Calu3 (cell line): ENCODE results near the gene LDLRAD4. TPM values are rescaled to one million over a fixed set of nuclear protein-coding genes. Genes with fewer than 3 reads are reported as not detected.

Source experiments
- BruUV-seq: library from RNA; stranded (reverse); fragments of 400-500 nt; replicated peaks from 2 replicates; lab custom pipeline; 2021; lab: Mats Ljungman, UMichigan
- CTCF ChIA-PET: fragments of 300-600 bp; sonication (Branson Sonifier 250); formaldehyde crosslinking; loops from one replicate; lab custom pipeline; 2022; ENCODE audit warnings: antibody characterized with exemption; lab: Charles Lee
- DNase-seq: peaks from one replicate; pipeline ENCODE4 v3.0.0; 2022
- H3K27ac Mint-ChIP-seq: one replicate; pipeline ENCODE4 v1.8.0; 2022; ENCODE audit warnings: mixed read lengths; ENCODE audit not compliant: unreplicated experiment
- H3K27me3 Mint-ChIP-seq: one replicate; pipeline ENCODE4 v1.8.0; 2022; ENCODE audit warnings: mixed read lengths; ENCODE audit not compliant: unreplicated experiment
- H3K36me3 Mint-ChIP-seq: one replicate; pipeline ENCODE4 v1.8.0; 2022; ENCODE audit warnings: mild to moderate bottlenecking, moderate library complexity, mixed read lengths; ENCODE audit not compliant: insufficient read depth, unreplicated experiment
- H3K4me1 Mint-ChIP-seq: one replicate; pipeline ENCODE4 v1.8.0; 2022; ENCODE audit warnings: mild to moderate bottlenecking, low read depth, mixed read lengths; ENCODE audit not compliant: unreplicated experiment
- H3K4me3 Mint-ChIP-seq: one replicate; pipeline ENCODE4 v1.8.0; 2022; ENCODE audit warnings: mild to moderate bottlenecking, low read depth, moderate library complexity, mixed read lengths; ENCODE audit not compliant: unreplicated experiment
- H3K9me3 Mint-ChIP-seq: one replicate; pipeline ENCODE4 v1.8.0; 2022; ENCODE audit warnings: low read depth, mixed read lengths; ENCODE audit not compliant: unreplicated experiment
- CTCF ChIP-seq: fragments of 200-600 bp; IDR thresholded peaks from one replicate; pipeline ENCODE4 v1.8.0; 2022; ENCODE audit warnings: antibody characterized with exemption; ENCODE audit not compliant: unreplicated experiment
- intact Hi-C: fragments of 100-400 bp; cut with micrococcal nuclease; formaldehyde crosslinking; loops from one replicate; pipeline ENCODE4 v1.10.0; 2022; ENCODE audit not compliant: unreplicated experiment
- total RNA-seq: library from RNA; stranded (reverse); gene quantifications from 2 replicates; pipeline ENCODE4 v1.2.3, GENCODE V29; 2022

Gene LDLRAD4
- total RNA-seq, 1 experiment from 2014 or later, result 0.50 TPM

- Mint-ChIP-seq H3K4me1 (no peaks in the 10 kb centered on the region), H3K27me3 (peaks cover 95% of the 10 kb centered on the region), H3K36me3 (peaks cover 7% of the 10 kb centered on the region), H3K9me3 (no peaks in the 10 kb centered on the region), H3K27ac (no peak overlapping the region), H3K4me3 (no peak overlapping the region)
- BruUV-seq, result no TSS peak
- DNase-seq, result no peak
- TF ChIP-seq CTCF, result no peak
- CTCF ChIA-PET, result no interaction called here
- intact Hi-C loops, result no loop called here
These were observed 313.2 kb downstream of the LDLRAD4 start for GRCh38 chr18:13531681-13532325.

- CTCF ChIA-PET, result no interaction called here
- Mint-ChIP-seq H3K4me1 (no peaks in the 10 kb centered on the region), H3K9me3 (no peaks in the 10 kb centered on the region), H3K36me3 (peaks cover 7% of the 10 kb centered on the region), H3K4me3 (no peak overlapping the region), H3K27me3 (peaks cover 95% of the 10 kb centered on the region), H3K27ac (no peak overlapping the region)
- no peak for TF ChIP-seq CTCF
- intact Hi-C loops, result no loop called here
- BruUV-seq, result no TSS peak
- DNase-seq, result no peak
These were observed 314.0 kb downstream of the LDLRAD4 start for GRCh38 chr18:13532406-13533075.

- BruUV-seq, result no TSS peak
These were observed 316.1 kb downstream of the LDLRAD4 start for GRCh38 chr18:13534631-13535030.

GRCh38 chr18:13536578-13536977, 318.0 kb downstream of the LDLRAD4 start:
- DNase-seq, result no peak
- Mint-ChIP-seq H3K4me3 (no peak overlapping the region), H3K27ac (no peak overlapping the region), H3K36me3 (no peaks in the 10 kb centered on the region), H3K4me1 (no peaks in the 10 kb centered on the region), H3K27me3 (peaks cover 96% of the 10 kb centered on the region), H3K9me3 (no peaks in the 10 kb centered on the region)
- no peak for TF ChIP-seq CTCF
- CTCF ChIA-PET, result interaction anchor here (0.6 kb wide), 1 partner anchor 156 kb away, joined by 3 read pairs; no protein-coding TSS in a partner anchor
- BruUV-seq, result no TSS peak
- intact Hi-C loops, result no loop called here

More at GRCh38 chr18:13534631-13535030, 316.1 kb downstream of the LDLRAD4 start:
- intact Hi-C loops, result no loop called here
- Mint-ChIP-seq H3K4me3 (no peak overlapping the region), H3K9me3 (no peaks in the 10 kb centered on the region), H3K36me3 (no peaks in the 10 kb centered on the region), H3K27me3 (peaks cover 95% of the 10 kb centered on the region), H3K27ac (no peak overlapping the region), H3K4me1 (no peaks in the 10 kb centered on the region)
- DNase-seq, result no peak
- TF ChIP-seq CTCF, result no peak
- CTCF ChIA-PET, result no interaction called here
